Smooth muscle cell (in vitro differentiated cells): Measurements from ENCODE around the gene SPTBN1. TPM values are rescaled to one million over a fixed set of nuclear protein-coding genes. Genes with fewer than 3 reads are reported as not detected.

Experiments
- DNase-seq: peaks from one replicate; lab custom pipeline; 2025; ENCODE audit not compliant: unreplicated experiment; lab: John Stamatoyannopoulos, UW
- H2AFZ ChIP-seq: fragments of 200-600 bp; sonication (generic); 2 replicates; pipeline ENCODE4 v1.6.0; 2016; ENCODE audit warnings: antibody characterized with exemption, low read depth, mild to moderate bottlenecking
- H3F3A ChIP-seq: fragments of 200-600 bp; sonication (generic); 2 replicates; pipeline ENCODE4 v1.6.0; 2017; ENCODE audit warnings: antibody characterized with exemption, low read depth
- H3K27ac ChIP-seq: fragments of 200-600 bp; sonication (generic); 2 replicates; pipeline ENCODE4 v1.5.1; 2016; ENCODE audit warnings: low read depth, mild to moderate bottlenecking
- H3K27me3 ChIP-seq: fragments of 200-600 bp; sonication (generic); 2 replicates; pipeline ENCODE4 v1.6.1; 2016; ENCODE audit warnings: low read depth, mild to moderate bottlenecking
- H3K36me3 ChIP-seq: fragments of 200-600 bp; sonication (generic); 2 replicates; pipeline ENCODE4 v1.5.1; 2016; ENCODE audit warnings: low read depth
- H3K4me1 ChIP-seq: fragments of 200-600 bp; sonication (generic); 2 replicates; pipeline ENCODE4 v1.5.1; 2016; ENCODE audit warnings: low read depth
- H3K4me2 ChIP-seq: fragments of 200-600 bp; sonication (generic); 2 replicates; pipeline ENCODE4 v1.6.0; 2016; ENCODE audit warnings: mild to moderate bottlenecking
- H3K4me3 ChIP-seq: fragments of 200-600 bp; sonication (generic); 2 replicates; pipeline ENCODE4 v1.5.1; 2016; ENCODE audit warnings: mild to moderate bottlenecking
- H3K79me2 ChIP-seq: fragments of 200-600 bp; sonication (generic); 2 replicates; pipeline ENCODE4 v1.6.0; 2016; ENCODE audit warnings: low read depth, mild to moderate bottlenecking
- H3K9ac ChIP-seq: fragments of 200-600 bp; sonication (generic); 2 replicates; pipeline ENCODE4 v1.6.0; 2016; ENCODE audit warnings: low read depth
- H3K9me3 ChIP-seq: fragments of 200-600 bp; sonication (generic); replicated peaks from 2 replicates; pipeline ENCODE4 v1.5.1; 2016; ENCODE audit warnings: low read depth
- H4K20me1 ChIP-seq: fragments of 200-600 bp; sonication (generic); 2 replicates; pipeline ENCODE4 v1.6.0; 2016; ENCODE audit warnings: low read depth
- WGBS: methylation state at CpG from one replicate; pipeline ENCODE4 v1.1.7; 2016; ENCODE audit warnings: low lambda C conversion rate; 5-methylcytosine and 5-hydroxymethylcytosine counted together
- polyA plus RNA-seq: library from polyadenylated mRNA; unstranded; fragments of >200 nt; fragmentation: Nextera tagmentation; extraction: Ambion mirVana; gene quantifications from 2 replicates; pipeline ENCODE4 v1.2.1, GENCODE V29; 2016
- total RNA-seq: library from RNA; depleted of rRNA; stranded (reverse); fragments of >200 nt; gene quantifications from 2 replicates; pipeline ENCODE4 v1.2.3, GENCODE V29; 2014
- TF ChIP-seq, protein P1 (sequence below): fragments of 200-600 bp; sonication (generic); IDR thresholded peaks from 2 replicates; pipeline ENCODE4 v1.5.1; 2017; ENCODE audit warnings: borderline replicate concordance, mild to moderate bottlenecking, antibody characterized with exemption; ENCODE audit not compliant: insufficient read depth, poor library complexity, severe bottlenecking

Gene SPTBN1
- total and polyA plus RNA-seq, 2 experiments from 2014 or later, result 78.7 to 186 TPM

GRCh38 chr2:54409752-54410151, 46.4 kb upstream of the SPTBN1 start:
- Histone ChIP-seq H4K20me1 (no peaks in the 10 kb centered on the region), H2AFZ (no peak overlapping the region), H3K9me3 (no peaks in the 10 kb centered on the region), H3K79me2 (no peaks in the 10 kb centered on the region), H3K4me2 (no peak overlapping the region), H3K36me3 (no peaks in the 10 kb centered on the region), H3K27ac (no peak overlapping the region), H3K27me3 (no peaks in the 10 kb centered on the region), H3K4me1 (peaks cover 2% of the 10 kb centered on the region), H3K4me3 (no peak overlapping the region), H3K9ac (no peak overlapping the region), H3F3A (no peaks in the 10 kb centered on the region)
- DNase-seq, result no peak
- WGBS, result 63% methylated on average over 5 of the region's 5 CpGs
- TF ChIP-seq, protein P1, sequence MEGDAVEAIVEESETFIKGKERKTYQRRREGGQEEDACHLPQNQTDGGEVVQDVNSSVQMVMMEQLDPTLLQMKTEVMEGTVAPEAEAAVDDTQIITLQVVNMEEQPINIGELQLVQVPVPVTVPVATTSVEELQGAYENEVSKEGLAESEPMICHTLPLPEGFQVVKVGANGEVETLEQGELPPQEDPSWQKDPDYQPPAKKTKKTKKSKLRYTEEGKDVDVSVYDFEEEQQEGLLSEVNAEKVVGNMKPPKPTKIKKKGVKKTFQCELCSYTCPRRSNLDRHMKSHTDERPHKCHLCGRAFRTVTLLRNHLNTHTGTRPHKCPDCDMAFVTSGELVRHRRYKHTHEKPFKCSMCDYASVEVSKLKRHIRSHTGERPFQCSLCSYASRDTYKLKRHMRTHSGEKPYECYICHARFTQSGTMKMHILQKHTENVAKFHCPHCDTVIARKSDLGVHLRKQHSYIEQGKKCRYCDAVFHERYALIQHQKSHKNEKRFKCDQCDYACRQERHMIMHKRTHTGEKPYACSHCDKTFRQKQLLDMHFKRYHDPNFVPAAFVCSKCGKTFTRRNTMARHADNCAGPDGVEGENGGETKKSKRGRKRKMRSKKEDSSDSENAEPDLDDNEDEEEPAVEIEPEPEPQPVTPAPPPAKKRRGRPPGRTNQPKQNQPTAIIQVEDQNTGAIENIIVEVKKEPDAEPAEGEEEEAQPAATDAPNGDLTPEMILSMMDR, result no peak

GRCh38 chr2:54411801-54412354, 44.2 kb upstream of the SPTBN1 start:
- 72% methylated on average over 5 of the region's 5 CpGs for WGBS
- H3K27me3 ChIP-seq, result no peaks in the 10 kb centered on the region
- H3K27ac ChIP-seq, result no peak overlapping the region
- no peaks in the 10 kb centered on the region for H3K36me3 ChIP-seq
- no peaks in the 10 kb centered on the region for H3F3A ChIP-seq
- no peak overlapping the region for H2AFZ ChIP-seq
- H3K4me2 ChIP-seq, result no peak overlapping the region
- no peak for DNase-seq
- H3K79me2 ChIP-seq, result no peaks in the 10 kb centered on the region
- H4K20me1 ChIP-seq, result no peaks in the 10 kb centered on the region
- no peaks in the 10 kb centered on the region for H3K4me1 ChIP-seq
- no peaks in the 10 kb centered on the region for H3K9me3 ChIP-seq
- TF ChIP-seq, protein P1, result no peak
- H3K9ac ChIP-seq, result no peak overlapping the region
- no peak overlapping the region for H3K4me3 ChIP-seq

GRCh38 chr2:54416166-54416813, 39.8 kb upstream of the SPTBN1 start:
- peak overlapping the region; percentile 14 for H3K27ac ChIP-seq

More at GRCh38 chr2:54416166-54416813, 39.8 kb upstream of the SPTBN1 start:
- 41% methylated on average over 9 of the region's 9 CpGs for WGBS
- DNase-seq, result no peak
- Histone ChIP-seq H3K4me1 (no peaks in the 10 kb centered on the region), H3K79me2 (no peaks in the 10 kb centered on the region), H3K27me3 (no peaks in the 10 kb centered on the region), H4K20me1 (no peaks in the 10 kb centered on the region), H3K4me2 (peak overlapping the region; percentile 38), H3K9me3 (no peaks in the 10 kb centered on the region), H3K4me3 (no peak overlapping the region), H3K36me3 (no peaks in the 10 kb centered on the region), H2AFZ (peak overlapping the region; percentile 52), H3K9ac (no peak overlapping the region), H3F3A (no peaks in the 10 kb centered on the region)
- TF ChIP-seq, protein P1, result no peak
